HG02571 (cell line): ENCODE results near the gene SEPTIN3.

Experiments used
- ATAC-seq: cut with Tn5 transposase; IDR thresholded peaks from one replicate; pipeline ENCODE4 v1.9.1; 2021; ENCODE audit warnings: mild to moderate bottlenecking, moderate library complexity; ENCODE audit not compliant: unreplicated experiment

SEPTIN3 gene

GRCh38 chr22:42013385-42013784, 44.1 kb downstream of the SEPTIN3 start:
- ATAC-seq: no peak

DNA sequence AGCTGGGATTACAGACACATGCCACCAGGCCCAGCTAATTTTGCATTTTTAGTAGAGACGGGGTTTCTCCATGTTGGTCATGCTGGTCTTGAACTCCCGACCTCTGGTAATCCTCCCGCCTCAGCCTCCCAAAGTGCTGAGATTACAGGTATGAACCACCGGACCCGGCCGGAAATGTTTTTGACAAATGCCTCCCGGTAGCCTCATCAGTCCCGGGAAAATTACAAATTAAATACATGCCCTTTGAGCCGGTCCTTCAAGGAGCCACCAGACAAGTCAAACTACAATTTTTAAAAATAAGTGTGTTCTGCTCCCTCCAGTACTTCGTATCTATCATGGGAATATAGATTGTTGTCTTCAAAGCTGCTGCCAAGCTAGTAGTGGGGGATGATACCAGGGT, 46.9 kb downstream of the SEPTIN3 start:
- no peak for ATAC-seq

- no peak for ATAC-seq
These were observed 49.0 kb downstream of the SEPTIN3 start for GRCh38 chr22:42018224-42018623.
